OCI-LY3 (cell line): ENCODE data around the gene DCTN3.
A peak's percentile ranks its signal among the peaks of the same experiment; 100 is the strongest.

ENCODE experiments used
- H2AFZ ChIP-seq: fragments of 200-600, 300-600 bp; shearing (Covaris generic); 2 replicates; pipeline ENCODE4 v1.6.0; 2014; ENCODE audit warnings: antibody characterized with exemption, low read depth, low read length
- H3K27ac ChIP-seq: fragments of 200-600, 300-600 bp; sonication (generic); 2 replicates; pipeline ENCODE4 v1.5.1; 2014; ENCODE audit warnings: mild to moderate bottlenecking, low read length, moderate library complexity, mixed read lengths
- H3K27me3 ChIP-seq: fragments of 200-600, 300-600 bp; sonication (generic); 2 replicates; pipeline ENCODE4 v1.6.1; 2014; ENCODE audit warnings: low read depth, low read length, mixed read lengths
- H3K36me3 ChIP-seq: fragments of 200-600, 300-600 bp; sonication (generic); replicated peaks from 2 replicates; pipeline ENCODE3; 2014; ENCODE audit warnings: low read depth, low read length, mixed read lengths
- H3K4me1 ChIP-seq: fragments of 300-600, 200-600 bp; sonication (generic); 2 replicates; pipeline ENCODE4 v1.6.1; 2014; ENCODE audit warnings: low read length, mixed read lengths
- H3K4me2 ChIP-seq: fragments of 200-600, 300-600 bp; sonication (generic); 2 replicates; pipeline ENCODE4 v1.6.1; 2014; ENCODE audit warnings: low read length, mixed read lengths
- H3K4me3 ChIP-seq: fragments of 300-600, 200-600 bp; sonication (generic); 2 replicates; pipeline ENCODE4 v1.5.1; 2014; ENCODE audit warnings: antibody characterized with exemption, mild to moderate bottlenecking, low read length, moderate library complexity
- H3K79me2 ChIP-seq: fragments of 300-600, 200-600 bp; shearing (Covaris generic); 2 replicates; pipeline ENCODE4 v1.6.1; 2014; ENCODE audit warnings: mild to moderate bottlenecking, low read length, mixed read lengths
- H3K9ac ChIP-seq: fragments of 300-600, 200-600 bp; shearing (Covaris generic); 2 replicates; pipeline ENCODE4 v1.6.0; 2014; ENCODE audit warnings: mild to moderate bottlenecking, low read length, moderate library complexity
- H3K9me3 ChIP-seq: fragments of 200-600, 300-600 bp; shearing (Covaris generic); 2 replicates; pipeline ENCODE4 v1.6.1; 2014; ENCODE audit warnings: low read length, mixed read lengths; ENCODE audit not compliant: insufficient read depth
- H4K20me1 ChIP-seq: fragments of 200-600, 300-600 bp; sonication (generic); 2 replicates; pipeline ENCODE4 v1.6.1; 2016; ENCODE audit warnings: low read length, mixed read lengths; ENCODE audit not compliant: insufficient read depth
- EZH2phosphoT487 ChIP-seq: fragments of 200-600 bp; shearing (Covaris generic); IDR thresholded peaks from 2 replicates; pipeline ENCODE4 v1.6.1; 2018; ENCODE audit warnings: antibody characterized with exemption, mixed run types, low read depth
- TF ChIP-seq, protein P1 (sequence below): fragments of 200-600, 300-600 bp; sonication (generic); IDR thresholded peaks from 2 replicates; pipeline ENCODE4 v1.5.1; 2014; ENCODE audit warnings: antibody characterized with exemption, low read length, low read depth

Gene DCTN3

DNA sequence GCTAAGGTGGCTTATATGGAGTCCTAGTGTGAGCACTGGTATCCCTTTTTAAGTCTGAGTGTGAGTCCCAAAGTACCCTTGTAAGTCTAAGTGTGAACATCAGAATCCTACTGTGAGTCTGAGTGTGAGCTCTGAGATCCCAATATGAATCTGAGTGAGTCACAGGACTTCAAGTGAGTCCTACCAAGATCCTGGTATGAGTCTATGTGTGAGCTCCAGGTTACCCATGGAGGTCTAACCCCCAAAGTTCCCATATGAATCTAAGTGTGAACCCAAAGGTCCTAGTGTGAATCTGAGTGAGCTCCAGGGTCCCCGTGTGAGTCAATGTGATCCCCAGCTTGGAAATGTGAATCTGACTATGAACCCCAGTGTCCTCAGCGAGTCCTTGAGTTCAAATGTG lies 33.0 kb downstream of the DCTN3 start:
- peaks cover 11% of the 10 kb centered on the region; the same call in 1 of the 2 replicates for H3K27me3 ChIP-seq
- H3K27ac ChIP-seq: no peak overlapping the region
- no peak overlapping the region for H3K9ac ChIP-seq
- no peak overlapping the region for H2AFZ ChIP-seq
- H3K9me3 ChIP-seq: no peaks in the 10 kb centered on the region
- H4K20me1 ChIP-seq: no peaks in the 10 kb centered on the region
- H3K79me2 ChIP-seq: no peaks in the 10 kb centered on the region
- H3K4me1 ChIP-seq: peaks cover 50% of the 10 kb centered on the region
- no peaks in the 10 kb centered on the region for H3K36me3 ChIP-seq
- no peak overlapping the region for H3K4me3 ChIP-seq
- peak overlapping the region; percentile 18; the same call in 1 of the 2 replicates for H3K4me2 ChIP-seq
- no peak for TF ChIP-seq EZH2phosphoT487
- TF ChIP-seq, protein P1, sequence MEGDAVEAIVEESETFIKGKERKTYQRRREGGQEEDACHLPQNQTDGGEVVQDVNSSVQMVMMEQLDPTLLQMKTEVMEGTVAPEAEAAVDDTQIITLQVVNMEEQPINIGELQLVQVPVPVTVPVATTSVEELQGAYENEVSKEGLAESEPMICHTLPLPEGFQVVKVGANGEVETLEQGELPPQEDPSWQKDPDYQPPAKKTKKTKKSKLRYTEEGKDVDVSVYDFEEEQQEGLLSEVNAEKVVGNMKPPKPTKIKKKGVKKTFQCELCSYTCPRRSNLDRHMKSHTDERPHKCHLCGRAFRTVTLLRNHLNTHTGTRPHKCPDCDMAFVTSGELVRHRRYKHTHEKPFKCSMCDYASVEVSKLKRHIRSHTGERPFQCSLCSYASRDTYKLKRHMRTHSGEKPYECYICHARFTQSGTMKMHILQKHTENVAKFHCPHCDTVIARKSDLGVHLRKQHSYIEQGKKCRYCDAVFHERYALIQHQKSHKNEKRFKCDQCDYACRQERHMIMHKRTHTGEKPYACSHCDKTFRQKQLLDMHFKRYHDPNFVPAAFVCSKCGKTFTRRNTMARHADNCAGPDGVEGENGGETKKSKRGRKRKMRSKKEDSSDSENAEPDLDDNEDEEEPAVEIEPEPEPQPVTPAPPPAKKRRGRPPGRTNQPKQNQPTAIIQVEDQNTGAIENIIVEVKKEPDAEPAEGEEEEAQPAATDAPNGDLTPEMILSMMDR: no peak

GRCh38 chr9:34585946-34586669 lies 34.2 kb downstream of the DCTN3 start:
- no peaks in the 10 kb centered on the region for H4K20me1 ChIP-seq
- H3K4me2 ChIP-seq: no peak overlapping the region
- H2AFZ ChIP-seq: no peak overlapping the region
- no peak overlapping the region for H3K27ac ChIP-seq
- no peaks in the 10 kb centered on the region for H3K36me3 ChIP-seq
- H3K4me3 ChIP-seq: no peak overlapping the region
- no peaks in the 10 kb centered on the region for H3K9me3 ChIP-seq
- H3K4me1 ChIP-seq: peaks cover 48% of the 10 kb centered on the region
- TF ChIP-seq, protein P1: no peak
- TF ChIP-seq EZH2phosphoT487: no peak
- peaks cover 11% of the 10 kb centered on the region; the same call in 1 of the 2 replicates for H3K27me3 ChIP-seq
- H3K79me2 ChIP-seq: no peaks in the 10 kb centered on the region
- H3K9ac ChIP-seq: no peak overlapping the region

- no peaks in the 10 kb centered on the region for H3K9me3 ChIP-seq
- H3K9ac ChIP-seq: no peak overlapping the region
- H2AFZ ChIP-seq: no peak overlapping the region
- H3K4me2 ChIP-seq: peak overlapping the region; percentile 41
- H3K79me2 ChIP-seq: no peaks in the 10 kb centered on the region
- peaks cover 48% of the 10 kb centered on the region for H3K4me1 ChIP-seq
- no peaks in the 10 kb centered on the region for H4K20me1 ChIP-seq
- H3K4me3 ChIP-seq: no peak overlapping the region
- no peak for TF ChIP-seq EZH2phosphoT487
- no peak overlapping the region for H3K27ac ChIP-seq
- no peaks in the 10 kb centered on the region for H3K36me3 ChIP-seq
- peaks cover 11% of the 10 kb centered on the region; the same call in 1 of the 2 replicates for H3K27me3 ChIP-seq
Observed at GRCh38 chr9:34584970-34585369, 35.3 kb downstream of the DCTN3 start.

GRCh38 chr9:34582787-34583186 lies 37.5 kb downstream of the DCTN3 start:
- Histone ChIP-seq H4K20me1 (no peaks in the 10 kb centered on the region), H3K4me3 (no peak overlapping the region), H2AFZ (no peak overlapping the region), H3K27me3 (peaks cover 11% of the 10 kb centered on the region; the same call in 1 of the 2 replicates), H3K4me2 (no peak overlapping the region), H3K4me1 (peaks cover 47% of the 10 kb centered on the region), H3K27ac (no peak overlapping the region), H3K79me2 (no peaks in the 10 kb centered on the region), H3K9ac (no peak overlapping the region), H3K9me3 (no peaks in the 10 kb centered on the region), H3K36me3 (no peaks in the 10 kb centered on the region)
- TF ChIP-seq, protein P1: no peak
- TF ChIP-seq EZH2phosphoT487: no peak
